Coronary artery (tissue), 2 donors: ENCODE measurements around the gene CCDC71L.

Source experiments
- DNase-seq: peaks from one replicate; pipeline ENCODE4 v3.0.0-alpha.2; 2017; ENCODE audit warnings: low spot score
- H3K27ac ChIP-seq, 2 donors: fragments of 200-600 bp; sonication (generic); one replicate each; pipeline ENCODE4 v1.5.1; 2016 to 2019
- H3K4me3 ChIP-seq: fragments of 200-600 bp; sonication (generic); 2 replicates; pipeline ENCODE4 v1.5.1; 2016; ENCODE audit warnings: mild to moderate bottlenecking, moderate library complexity
- CTCF ChIP-seq: fragments of 200-600 bp; sonication (generic); IDR thresholded peaks from one replicate; pipeline ENCODE4 v1.5.1; 2019; ENCODE audit warnings: antibody characterized with exemption

The CCDC71L gene

GRCh38 chr7:106615808-106616707, 44.9 kb downstream of the CCDC71L start:
- Histone ChIP-seq H3K27ac (no peak overlapping the region), H3K4me3 (no peak overlapping the region)
- no peak for TF ChIP-seq CTCF
- no peak for DNase-seq

- TF ChIP-seq CTCF = no peak
- no peak overlapping the region for H3K4me3 ChIP-seq
- no peak for DNase-seq
- peak overlapping the region in 1 of 2 donors; percentile 33 for H3K27ac ChIP-seq
Observed at GRCh38 chr7:106614751-106615150, 46.2 kb downstream of the CCDC71L start.

GRCh38 chr7:106613848-106614560, 47.0 kb downstream of the CCDC71L start:
- no peak overlapping the region for H3K4me3 ChIP-seq
- no peak overlapping the region for H3K27ac ChIP-seq
- no peak for DNase-seq
- TF ChIP-seq CTCF = no peak

- peak overlapping the region in 1 of 2 donors; percentile 1 for H3K27ac ChIP-seq
- no peak overlapping the region for H3K4me3 ChIP-seq
- DNase-seq = no peak
- no peak for TF ChIP-seq CTCF
Observed at GRCh38 chr7:106613279-106613678, 47.7 kb downstream of the CCDC71L start.

- TF ChIP-seq CTCF = no peak
- Histone ChIP-seq H3K27ac (no peak overlapping the region), H3K4me3 (no peak overlapping the region)
- DNase-seq = no peak
Observed at GRCh38 chr7:106612432-106612831, 48.5 kb downstream of the CCDC71L start.

- no peak for TF ChIP-seq CTCF
- no peak for DNase-seq
- H3K4me3 ChIP-seq = no peak overlapping the region
- H3K27ac ChIP-seq = no peak overlapping the region
Observed at GRCh38 chr7:106611911-106612310, 49.0 kb downstream of the CCDC71L start.
